Non-pigmented ciliary epithelial cell (primary cell): Measurements from ENCODE around the gene PTPRT.
"Not testable (repeated sequence)": the region's sequence is repeated elsewhere in the genome, so short reads cannot be mapped to it uniquely, and the experiment has no call there.

ENCODE experiments used
- DNase-seq: peaks from one replicate; pipeline ENCODE4 v3.0.0-alpha.2; 2010; ENCODE audit warnings: low read depth

The PTPRT gene

DNA sequence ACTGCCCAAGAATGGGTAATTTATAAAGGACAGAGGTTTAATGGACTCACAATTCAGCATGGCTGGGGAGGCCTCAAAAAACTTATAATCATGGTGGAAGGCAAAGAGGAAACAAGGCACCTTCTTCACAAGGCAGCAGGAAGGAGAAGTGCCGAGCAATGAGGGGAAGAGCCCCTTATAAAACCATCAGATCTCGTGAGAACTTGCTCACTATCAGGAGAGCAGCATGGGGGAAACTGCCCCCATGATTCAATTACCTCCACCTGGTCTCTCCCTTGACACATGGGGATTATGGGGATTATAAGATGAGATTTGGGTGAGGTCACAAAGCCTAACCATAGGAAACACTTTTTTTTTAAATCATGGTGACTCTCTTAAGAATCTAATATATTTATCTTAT lies 278.9 kb downstream of the PTPRT start:
- not testable (repeated sequence) for DNase-seq

DNA sequence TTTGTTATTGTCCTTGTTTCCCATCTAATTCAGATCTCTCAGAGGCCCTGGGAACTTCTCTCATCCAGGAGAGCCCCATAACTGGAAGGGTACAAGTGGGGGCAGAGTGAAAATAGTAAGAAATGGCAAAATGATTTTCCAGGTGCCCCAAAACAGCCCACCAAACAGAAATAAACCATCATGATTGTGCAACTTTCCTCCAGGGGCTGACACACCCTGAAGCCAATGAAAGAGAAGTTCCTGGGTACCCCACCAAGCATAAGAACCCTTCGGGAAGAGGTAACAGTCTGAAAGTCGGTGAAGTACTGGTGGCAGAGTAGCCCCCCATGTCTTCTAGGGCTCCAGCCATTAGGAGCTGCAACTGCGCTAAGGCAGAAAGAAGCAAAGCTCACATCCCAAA lies 282.0 kb downstream of the PTPRT start:
- DNase-seq = no peak

DNA sequence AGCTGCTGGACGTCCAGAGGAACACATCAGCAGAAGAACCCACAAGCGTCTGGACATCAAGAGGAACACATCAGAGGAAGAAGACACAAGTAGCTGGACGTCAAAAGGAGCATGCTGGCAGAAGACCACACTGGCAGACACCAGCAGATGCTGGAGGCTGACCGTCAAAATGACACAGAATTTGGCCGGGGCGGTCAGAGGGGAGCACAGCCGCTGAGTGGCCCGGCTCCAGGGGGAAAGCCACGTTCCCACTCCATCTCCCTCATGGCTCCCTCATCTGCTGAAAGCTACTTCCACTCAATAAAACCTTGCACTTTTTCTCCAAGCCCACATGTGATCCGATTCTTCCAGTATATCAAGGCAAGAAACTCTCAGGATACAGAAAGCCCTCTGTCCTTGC lies 283.6 kb downstream of the PTPRT start:
- DNase-seq = no peak

DNA sequence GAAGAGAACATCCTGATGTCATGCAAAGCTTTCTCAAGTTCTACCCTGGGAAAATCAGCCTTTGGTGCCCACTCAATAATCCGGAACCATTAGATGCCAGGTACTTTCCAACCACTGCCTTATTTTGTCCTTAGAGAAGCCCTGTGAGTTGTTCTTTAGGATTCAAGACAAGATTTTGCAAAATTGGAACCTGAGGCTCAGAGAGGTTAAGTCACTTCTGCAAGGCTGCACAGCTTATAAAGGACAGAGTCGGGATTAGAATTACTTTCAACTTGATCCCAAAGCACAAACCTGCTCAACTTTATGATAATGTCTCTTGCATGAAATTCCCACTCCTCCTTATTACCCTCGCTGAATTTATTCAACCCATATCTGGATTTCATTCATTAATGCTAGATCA lies 287.2 kb downstream of the PTPRT start:
- no peak for DNase-seq

DNA sequence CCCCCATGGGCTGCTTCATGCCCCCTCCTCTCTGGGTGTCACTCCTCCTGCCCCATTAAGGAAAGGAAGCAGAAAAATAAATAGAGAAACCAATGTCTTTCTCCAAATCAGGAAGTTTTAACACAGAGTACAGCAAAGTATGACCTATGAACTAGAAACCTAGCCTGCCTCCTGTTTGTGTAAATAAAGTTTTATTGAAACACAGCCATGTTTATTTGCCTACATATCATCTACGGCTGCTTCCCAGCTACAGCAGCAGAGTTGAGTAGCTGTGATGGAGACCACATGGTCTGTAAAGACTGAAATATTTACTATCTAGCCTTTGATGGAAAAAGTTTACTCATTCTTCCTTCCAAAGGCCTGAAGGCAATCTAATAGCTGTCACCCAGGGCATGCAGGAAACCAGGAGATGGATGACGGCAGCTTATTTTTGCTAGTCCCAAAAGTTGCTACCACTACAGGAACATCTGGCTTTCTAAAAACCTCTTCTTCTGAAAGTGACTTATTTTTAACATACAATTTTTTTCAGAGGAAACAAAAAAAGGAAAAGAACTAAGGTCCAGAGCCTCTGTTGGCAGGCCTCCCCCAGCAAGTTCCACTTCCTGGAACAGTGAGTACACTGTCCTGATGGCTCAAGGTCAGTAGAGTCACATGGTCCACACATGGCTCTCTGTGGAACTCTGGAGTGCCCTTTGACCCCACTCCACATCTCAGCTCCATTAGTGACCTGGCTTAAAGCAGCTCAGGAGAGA lies 287.8 kb downstream of the PTPRT start:
- DNase-seq = no peak

DNA sequence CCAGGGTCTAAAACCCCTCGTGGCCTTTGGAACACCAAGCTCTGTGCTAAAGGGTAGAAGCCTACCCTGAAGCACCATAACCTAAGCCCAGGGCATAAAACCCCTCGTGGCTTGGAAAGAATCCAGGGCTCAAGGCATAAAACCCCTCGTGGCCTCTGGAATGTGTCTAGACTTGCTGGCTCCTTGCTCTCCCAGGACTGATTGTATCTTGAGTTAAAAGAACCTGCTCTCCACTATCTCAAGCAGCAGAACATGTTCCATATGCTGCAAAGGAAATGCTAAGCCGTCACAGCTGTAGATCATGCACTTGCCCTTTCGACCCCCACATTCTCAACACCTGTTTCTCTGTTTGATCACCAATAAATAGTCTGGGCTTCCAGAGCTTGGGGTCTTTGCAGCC lies 288.9 kb downstream of the PTPRT start:
- DNase-seq = not testable (repeated sequence)

DNA sequence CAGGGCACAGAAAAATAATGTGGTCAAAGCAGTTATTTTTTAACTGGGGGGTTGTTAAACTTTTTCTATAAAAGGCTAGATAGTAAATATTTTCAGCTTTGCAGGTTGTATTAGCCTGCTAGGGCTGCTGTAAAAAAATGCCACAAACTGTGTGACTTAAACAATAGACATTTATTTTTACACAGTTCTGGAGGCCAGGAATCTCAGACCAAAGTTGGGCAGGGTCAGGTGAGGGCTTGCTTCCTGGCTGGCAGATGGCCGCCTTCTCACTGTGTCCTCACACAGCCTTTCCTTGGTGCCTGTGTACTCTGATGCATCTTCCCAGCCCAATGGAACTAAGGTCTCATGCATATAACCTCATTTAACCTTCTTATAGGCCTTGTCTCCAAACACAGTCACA lies 294.7 kb downstream of the PTPRT start:
- no peak for DNase-seq

DNA sequence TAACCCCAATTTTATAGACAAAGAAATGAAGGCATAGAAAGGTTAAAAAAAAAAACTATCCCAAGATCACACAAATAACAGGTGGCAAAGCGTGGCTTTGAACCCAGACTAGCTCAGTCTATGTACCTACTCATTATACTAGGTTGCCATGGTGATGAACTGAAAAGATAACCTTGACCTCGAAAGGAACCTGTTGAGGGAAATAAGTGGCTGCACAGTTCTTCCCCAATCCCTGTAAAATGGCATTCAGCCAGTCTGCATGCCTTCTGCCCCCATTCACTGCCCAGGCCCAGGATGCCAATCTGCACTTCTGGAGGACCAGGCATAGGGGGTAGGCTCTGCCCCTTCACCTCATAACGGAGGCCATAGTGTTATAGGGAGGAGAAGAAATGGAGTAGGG lies 295.2 kb downstream of the PTPRT start:
- no peak for DNase-seq

DNA sequence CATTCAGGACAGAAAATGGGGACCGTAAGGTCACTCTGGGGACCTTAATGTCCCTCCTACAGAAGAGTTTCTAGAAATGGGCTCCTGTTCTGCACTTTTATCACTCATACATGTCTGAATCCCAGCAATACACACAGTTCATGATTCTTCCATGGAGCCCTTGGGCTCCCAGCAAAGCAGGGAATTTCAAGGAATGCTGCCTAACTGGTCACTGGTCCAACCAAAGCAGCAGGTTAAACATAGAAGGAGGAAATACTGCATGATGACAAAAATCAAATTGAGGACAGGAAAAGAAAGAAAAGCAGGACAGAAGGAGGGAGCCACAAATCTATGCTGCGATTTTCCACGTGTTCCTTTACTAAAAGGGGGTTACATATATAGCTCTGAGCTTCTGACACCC lies 300.2 kb downstream of the PTPRT start:
- DNase-seq = no peak

DNA sequence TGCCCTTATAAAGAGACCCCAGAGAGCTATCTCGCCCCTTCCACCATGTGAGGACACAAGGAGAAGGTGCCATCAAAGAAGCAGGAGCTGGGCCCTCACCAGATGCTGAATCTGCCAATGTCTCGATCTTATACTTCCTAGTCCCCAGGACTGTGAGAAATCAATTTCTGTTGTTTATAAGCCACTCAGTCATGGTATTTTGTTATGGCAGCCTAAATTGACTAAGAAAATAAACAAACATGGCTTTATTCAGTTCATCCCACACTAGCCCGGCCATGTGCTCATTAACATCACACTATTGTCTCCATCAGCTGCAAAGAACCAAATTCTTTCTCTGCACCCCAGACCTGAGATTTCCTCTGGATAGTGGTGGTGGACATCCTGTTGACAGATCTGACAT lies 302.4 kb downstream of the PTPRT start:
- DNase-seq = no peak

DNA sequence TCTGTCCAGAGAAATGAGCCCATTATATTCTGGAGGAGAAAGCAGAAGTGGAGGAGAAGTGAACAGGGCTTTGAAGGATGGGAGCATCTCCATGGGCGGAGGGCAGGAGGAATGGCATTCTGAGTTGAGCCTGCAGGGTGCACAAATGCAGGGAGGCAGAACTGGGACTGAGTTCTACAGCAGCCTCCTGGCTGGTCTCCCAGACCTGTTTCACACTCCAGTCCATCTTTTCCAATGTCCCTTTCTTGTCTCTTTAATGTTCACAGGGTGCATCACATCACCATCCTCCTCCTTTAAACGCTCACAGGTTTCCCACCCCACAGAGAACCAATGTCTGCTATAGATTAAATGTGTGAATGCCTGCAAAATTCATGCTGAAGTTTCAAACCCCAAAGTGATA lies 302.9 kb downstream of the PTPRT start:
- DNase-seq = no peak

DNA sequence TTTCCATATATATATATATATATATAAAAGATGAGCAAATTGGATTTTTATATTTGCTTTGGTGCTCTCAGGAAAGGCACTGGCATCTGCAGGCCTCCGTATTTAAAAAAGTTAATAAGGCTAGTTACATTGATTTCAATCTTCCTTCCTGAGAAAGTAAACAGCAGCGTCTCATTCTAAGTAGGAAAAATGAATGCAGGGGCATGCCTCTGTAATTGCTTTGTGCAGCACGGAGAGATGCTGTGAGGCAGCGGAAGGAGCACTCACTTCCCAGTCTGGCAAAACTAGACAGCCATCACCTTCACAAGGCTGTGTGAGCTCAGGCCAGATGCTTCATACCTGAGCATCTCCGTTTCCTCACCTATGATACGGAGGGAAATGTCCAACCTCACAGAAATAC lies 303.7 kb downstream of the PTPRT start:
- DNase-seq = no peak

DNA sequence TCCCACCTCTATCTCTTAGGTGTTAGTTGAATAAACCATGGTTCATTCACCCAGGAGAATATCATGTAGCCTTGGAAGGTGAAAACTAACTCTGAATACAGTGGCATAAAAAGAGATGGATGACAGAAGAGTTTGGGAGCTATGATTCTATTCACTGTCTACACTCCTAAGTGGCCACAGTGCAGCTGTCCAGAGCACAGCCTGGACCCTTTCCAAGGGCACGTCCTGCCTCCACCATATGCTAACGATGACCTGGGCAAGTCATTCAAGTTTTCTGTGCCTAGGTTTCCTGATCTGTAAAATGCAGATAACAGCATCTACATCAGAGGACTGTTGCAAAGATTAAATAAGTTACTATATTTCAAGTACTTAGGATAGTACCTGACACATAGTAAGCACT lies 314.1 kb downstream of the PTPRT start:
- no peak for DNase-seq

DNA sequence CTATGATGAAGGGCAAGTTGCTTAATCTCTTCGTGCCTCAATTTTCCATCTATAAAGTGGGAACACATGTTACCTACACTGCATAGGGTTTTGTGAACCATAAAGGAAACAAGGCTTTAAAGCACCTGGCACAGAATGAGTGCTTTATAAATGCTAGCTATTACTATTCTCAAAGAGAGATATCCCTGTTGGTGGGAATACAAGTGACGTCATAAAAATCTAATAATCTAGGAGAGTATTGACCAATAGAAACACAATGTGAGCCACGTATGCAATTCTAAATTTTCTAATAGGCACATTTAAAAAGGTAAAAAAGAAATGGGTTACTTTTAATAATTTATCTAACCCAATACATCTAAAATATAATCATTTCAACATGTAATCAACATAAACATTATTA lies 316.4 kb downstream of the PTPRT start:
- no peak for DNase-seq

DNA sequence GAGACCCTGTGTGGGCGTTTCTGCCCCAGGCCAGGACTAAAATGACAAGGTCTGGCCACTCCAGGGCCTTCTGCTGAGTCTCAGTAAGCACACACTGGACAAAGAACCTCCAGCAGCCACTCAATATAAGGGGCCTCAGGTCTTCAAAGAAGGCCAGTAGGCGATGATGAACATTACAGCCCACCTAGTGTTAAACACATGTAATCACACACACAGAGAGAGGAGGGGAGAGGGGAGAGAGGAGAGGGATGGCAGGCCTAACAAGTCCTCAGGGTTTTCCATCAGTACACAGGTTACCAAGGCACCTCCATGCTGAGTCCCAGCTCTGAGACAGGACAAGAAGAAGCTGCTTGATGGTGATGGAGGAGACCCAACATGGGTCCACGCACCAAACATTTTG lies 325.6 kb downstream of the PTPRT start:
- DNase-seq = no peak

DNA sequence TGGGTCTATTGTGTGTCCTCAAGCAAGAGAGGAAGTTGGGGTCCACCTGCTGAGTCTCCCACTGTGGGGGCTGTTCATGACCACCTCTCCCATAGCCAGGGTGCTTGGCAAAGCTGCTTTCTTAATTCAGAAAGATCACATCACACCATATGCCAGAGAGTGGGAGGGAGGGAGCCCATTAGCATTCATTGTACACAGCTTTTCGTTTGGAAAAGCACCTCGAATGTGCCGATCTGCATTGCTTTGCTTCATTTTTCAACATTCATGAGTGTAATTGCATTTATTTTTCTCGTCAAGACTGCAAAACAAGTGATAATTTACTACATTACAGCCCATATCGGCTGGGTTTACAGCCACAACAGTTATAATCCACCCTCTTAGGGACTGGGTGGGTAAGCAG lies 327.3 kb downstream of the PTPRT start:
- no peak for DNase-seq

DNA sequence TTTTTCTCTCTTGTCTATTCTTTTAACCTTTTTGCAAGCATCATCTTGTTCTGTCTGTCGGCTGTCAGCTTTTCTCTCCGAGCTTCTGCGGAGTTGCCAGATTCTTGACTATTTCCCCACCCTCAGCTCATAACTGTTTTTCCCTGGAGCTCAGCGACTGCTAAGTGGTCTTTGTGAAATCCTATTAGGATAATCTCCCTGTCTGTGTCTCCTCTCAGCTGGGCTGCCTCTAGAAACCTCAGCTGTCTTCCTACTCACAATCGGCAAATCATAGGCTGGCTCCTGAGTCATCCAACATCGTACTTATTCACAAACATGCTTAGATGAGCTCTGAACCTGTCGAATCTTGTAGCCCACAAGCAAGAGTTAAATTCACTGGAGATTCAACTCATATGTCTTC lies 332.3 kb downstream of the PTPRT start:
- DNase-seq = no peak

DNA sequence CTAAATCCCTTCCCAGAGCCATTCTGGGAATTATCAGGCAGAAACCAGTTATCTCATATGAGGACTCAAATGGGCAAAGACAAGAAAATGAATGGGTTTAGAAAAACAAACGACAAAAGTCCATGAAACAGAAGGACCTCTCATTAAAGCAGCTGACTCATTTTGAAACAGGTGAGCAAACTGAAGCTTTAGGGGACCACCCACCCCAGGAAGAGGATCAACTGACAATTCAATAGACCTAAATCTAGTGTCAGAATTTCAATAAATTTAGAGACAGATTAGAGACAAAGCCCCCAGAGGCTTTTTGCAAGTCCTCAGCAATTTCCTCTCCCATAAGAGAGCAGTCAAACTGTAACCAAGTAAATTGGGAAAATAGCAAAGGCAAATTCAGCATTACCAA lies 333.8 kb downstream of the PTPRT start:
- no peak for DNase-seq

DNA sequence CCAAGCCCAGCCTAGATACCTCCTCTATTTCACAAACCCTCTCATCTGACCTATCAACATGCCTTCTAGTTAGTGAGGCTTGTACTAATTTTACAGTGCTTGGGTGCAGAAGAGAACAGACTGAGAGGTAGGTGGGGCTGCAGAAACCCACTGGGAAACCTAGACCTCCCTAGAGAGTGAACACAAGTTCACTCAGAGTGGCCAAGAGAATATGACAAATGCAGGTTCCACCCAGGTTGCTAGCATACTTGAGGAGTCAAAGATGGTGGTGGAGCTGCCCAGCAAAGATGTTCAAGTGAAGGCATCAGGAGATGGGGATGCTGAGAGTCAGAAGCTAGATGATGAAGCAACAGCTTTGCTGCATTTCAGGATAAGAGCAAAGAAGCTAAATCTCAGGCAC lies 337.0 kb downstream of the PTPRT start:
- DNase-seq = no peak

DNA sequence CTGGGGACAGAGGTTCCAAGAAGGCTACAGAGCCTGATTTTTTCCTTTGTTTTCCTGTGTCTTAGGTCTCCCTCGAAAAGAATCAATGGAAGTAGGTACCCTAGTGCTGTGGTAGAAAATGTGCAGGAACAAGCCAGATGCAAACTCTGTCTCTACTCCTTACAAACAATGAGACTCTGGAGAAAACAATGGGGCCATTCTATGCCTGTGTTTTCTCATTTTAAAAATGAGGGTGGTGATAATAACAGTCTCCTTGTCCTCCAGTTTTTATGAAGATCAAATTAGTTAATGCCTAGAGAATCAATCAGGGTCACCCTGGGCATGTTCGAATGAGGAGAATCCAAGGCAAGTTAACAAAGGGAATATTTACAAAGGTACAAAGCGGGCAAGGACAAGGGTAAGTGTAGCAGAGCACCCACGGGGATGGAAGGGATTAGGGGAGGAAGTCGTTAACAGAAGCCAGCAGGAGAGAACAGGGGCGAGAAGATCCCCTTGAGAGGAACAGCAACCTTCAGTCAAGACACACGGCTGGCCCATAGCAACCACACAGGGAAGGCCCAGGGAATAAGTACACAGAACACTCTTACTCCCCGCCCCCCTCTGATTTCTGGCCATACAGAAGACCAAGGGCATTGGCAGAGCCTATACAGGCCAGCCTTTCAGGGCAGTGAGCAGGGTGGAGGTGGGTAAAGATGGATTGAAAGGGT lies 342.8 kb downstream of the PTPRT start:
- no peak for DNase-seq

DNA sequence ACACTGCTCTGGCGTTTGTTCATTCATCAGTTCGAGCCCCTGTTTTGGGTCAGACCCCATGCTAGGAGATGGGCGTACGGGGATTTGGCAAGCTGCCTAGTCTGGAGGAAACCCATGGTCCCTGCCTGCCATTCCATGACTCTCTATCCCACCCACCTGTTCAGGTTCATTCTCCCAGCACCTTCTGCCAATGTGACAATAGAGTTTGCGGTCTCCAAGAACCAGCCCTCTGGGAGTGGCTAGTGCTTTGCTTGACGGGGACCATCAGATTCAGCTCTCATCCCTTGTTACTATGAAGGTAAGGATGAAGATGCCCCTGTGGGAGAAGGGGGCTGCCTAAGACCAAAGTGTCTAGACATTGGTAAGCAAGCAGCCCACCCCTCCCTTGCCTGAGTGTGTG lies 345.0 kb downstream of the PTPRT start:
- DNase-seq = no peak

DNA sequence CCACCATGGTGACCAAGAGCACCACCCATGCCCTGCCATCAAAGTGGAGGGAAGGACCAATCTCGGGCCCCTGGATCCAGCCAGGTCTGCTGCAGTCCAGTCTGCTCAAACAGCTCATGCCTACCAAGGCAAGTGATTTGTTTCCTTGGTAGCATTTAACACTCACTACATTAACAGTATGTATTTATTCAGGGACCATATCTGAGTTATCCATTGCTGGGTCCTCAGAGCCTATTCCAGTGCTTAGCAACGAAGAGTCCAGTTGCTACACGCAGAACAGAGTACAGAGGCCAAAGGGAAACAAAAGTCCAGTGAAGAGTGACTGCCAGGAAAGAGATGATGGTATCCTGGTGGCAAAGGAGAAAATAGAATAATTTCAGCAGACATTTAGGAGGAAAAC lies 352.2 kb downstream of the PTPRT start:
- no peak for DNase-seq

DNA sequence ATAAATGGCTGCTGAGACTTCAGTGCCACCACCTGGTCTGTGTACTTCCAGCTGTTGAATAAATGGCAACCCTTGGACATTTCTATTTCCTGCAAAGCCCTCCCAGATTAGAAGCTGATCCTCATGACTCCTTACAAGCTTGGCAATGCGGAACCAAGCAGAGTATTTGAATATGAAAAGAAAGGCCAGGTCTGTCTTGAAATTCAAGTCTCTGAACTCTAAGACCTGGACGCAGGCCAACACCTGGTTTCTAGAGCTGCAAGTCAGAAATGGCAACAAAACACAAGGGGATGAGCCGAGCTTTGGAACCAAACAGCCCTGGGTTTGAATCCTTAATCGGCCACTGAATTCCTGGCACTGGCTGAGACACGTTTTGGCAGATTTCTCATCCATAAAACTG lies 353.4 kb downstream of the PTPRT start:
- no peak for DNase-seq

DNA sequence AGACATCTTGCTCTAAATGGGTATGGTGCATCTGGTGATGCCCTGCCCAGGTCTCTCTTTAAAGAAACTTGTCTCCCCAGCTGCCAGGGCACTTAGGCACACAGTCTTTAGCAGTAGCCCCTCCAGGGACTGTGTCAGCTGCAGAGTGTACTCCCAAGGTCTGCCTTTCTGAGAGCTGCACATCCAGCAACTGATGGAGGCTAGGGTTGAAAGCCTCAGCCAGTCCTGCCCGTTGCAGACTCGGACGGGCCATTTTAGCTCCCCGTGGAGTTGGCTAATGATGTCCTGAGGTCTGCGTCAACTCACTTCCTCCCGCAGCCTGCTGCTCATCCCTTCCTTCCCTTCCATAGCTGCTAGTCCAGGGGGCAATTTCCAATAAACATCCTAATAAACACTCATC lies 381.8 kb downstream of the PTPRT start:
- DNase-seq = no peak
